ENCODE data around the gene LRRC7. TPM values are rescaled to one million over a fixed set of nuclear protein-coding genes. Genes with fewer than 3 reads are reported as not detected.
A peak's percentile ranks its signal among the peaks of the same experiment; 100 is the strongest.

Gene LRRC7
- total and polyA plus RNA-seq, 4 donors = 0.13 to 1.3 (median 0.16) TPM; not detected in 1

DNA sequence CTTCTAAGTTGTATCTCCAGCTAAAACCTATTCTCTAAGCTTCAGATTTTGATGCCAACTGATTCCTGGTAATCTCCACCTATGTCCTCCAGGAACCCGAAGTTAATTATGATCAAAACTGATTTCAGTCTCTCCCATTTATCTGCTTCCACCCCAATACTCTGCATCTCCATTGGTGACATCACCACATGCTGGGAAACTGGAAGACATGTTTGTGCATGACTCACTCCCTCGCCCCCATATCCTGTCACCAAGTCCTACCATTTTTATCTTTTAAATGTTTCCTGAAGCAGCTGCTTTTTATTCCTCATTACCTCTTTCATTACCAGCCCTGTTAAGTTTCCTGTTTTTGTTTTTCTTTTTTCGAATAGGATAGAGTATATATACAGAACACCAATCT is 409.2 kb downstream of the LRRC7 start:
- no peak for ATAC-seq (ENCODE audit: low FRiP score)
- intact Hi-C loops (cut with DNase I) = no loop called here
- 35 to 40% methylated on average over 3 of the region's 3 CpGs for WGBS, 2 donors
- DNase-seq = no peak
- Histone ChIP-seq H3K36me3 (ENCODE audit: control insufficient read depth in 1 of 2, insufficient read depth in 2 of 2, low read length in 1 of 2) (no peaks in the 10 kb centered on the region), H3K9me3 (ENCODE audit: control insufficient read depth, low read length) (no peaks in the 10 kb centered on the region), H3K4me3 (ENCODE audit: low read length in 2 of 2) (no peak overlapping the region), H3K27ac (ENCODE audit: low read depth in 1 of 2, low read length in 2 of 2) (no peak overlapping the region), H3K4me1 (ENCODE audit: control insufficient read depth in 1 of 2, insufficient read depth in 2 of 2, low read length in 2 of 2) (no peaks in the 10 kb centered on the region), H3K27me3 (ENCODE audit: control insufficient read depth in 1 of 2, insufficient read depth in 2 of 2, low read length in 1 of 2) (no peaks in the 10 kb centered on the region)

DNA sequence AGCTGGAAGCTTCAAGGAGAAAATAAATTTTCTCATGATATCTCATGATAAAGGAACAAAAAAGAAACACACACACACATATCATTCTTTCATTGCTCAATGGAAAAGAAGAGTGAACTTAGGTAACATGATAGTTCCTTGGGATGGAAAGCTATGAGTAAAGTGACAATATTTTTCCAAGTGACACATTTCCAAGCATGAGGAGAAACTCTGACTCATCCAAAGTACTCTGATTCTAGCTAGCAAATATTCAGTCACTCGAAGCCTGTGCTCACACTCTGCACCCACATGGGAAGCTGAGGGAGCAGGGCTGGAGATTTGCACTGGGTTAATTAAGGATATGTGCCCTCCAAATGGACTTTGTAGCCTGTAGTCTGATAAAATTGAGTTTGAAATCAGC is 415.3 kb downstream of the LRRC7 start:
- Histone ChIP-seq H3K36me3 (ENCODE audit: control insufficient read depth in 1 of 2, insufficient read depth in 2 of 2, low read length in 1 of 2) (no peaks in the 10 kb centered on the region), H3K4me1 (ENCODE audit: control insufficient read depth in 1 of 2, insufficient read depth in 2 of 2, low read length in 2 of 2) (no peaks in the 10 kb centered on the region), H3K4me3 (ENCODE audit: low read length in 2 of 2) (no peak overlapping the region), H3K9me3 (ENCODE audit: control insufficient read depth, low read length) (no peaks in the 10 kb centered on the region), H3K27me3 (ENCODE audit: control insufficient read depth in 1 of 2, insufficient read depth in 2 of 2, low read length in 1 of 2) (no peaks in the 10 kb centered on the region), H3K27ac (ENCODE audit: low read depth in 1 of 2, low read length in 2 of 2) (no peak overlapping the region)
- DNase-seq (no peak), ATAC-seq (ENCODE audit: low FRiP score) (no peak)
- 0 to 5% methylated on average over 1 of the region's 1 CpG for WGBS, 2 donors
- intact Hi-C loops (cut with DNase I) = no loop called here

GRCh38 chr1:69985376-69985775 is 417.7 kb downstream of the LRRC7 start:
- Histone ChIP-seq H3K4me1 (ENCODE audit: control insufficient read depth in 1 of 2, insufficient read depth in 2 of 2, low read length in 2 of 2) (no peaks in the 10 kb centered on the region), H3K27me3 (ENCODE audit: control insufficient read depth in 1 of 2, insufficient read depth in 2 of 2, low read length in 1 of 2) (no peaks in the 10 kb centered on the region), H3K36me3 (ENCODE audit: control insufficient read depth in 1 of 2, insufficient read depth in 2 of 2, low read length in 1 of 2) (no peaks in the 10 kb centered on the region), H3K27ac (ENCODE audit: low read depth in 1 of 2, low read length in 2 of 2) (no peak overlapping the region), H3K4me3 (ENCODE audit: low read length in 2 of 2) (no peak overlapping the region), H3K9me3 (ENCODE audit: control insufficient read depth, low read length) (no peaks in the 10 kb centered on the region)
- ATAC-seq (ENCODE audit: low FRiP score) (no peak), DNase-seq (no peak)
- 16 to 38% methylated on average over 1 of the region's 1 CpG for WGBS, 2 donors
- intact Hi-C loops (cut with DNase I) = no loop called here

GRCh38 chr1:69985901-69986439 is 418.2 kb downstream of the LRRC7 start:
- Histone ChIP-seq H3K36me3 (ENCODE audit: control insufficient read depth in 1 of 2, insufficient read depth in 2 of 2, low read length in 1 of 2) (no peaks in the 10 kb centered on the region), H3K4me1 (ENCODE audit: control insufficient read depth in 1 of 2, insufficient read depth in 2 of 2, low read length in 2 of 2) (no peaks in the 10 kb centered on the region), H3K27me3 (ENCODE audit: control insufficient read depth in 1 of 2, insufficient read depth in 2 of 2, low read length in 1 of 2) (no peaks in the 10 kb centered on the region), H3K27ac (ENCODE audit: low read depth in 1 of 2, low read length in 2 of 2) (no peak overlapping the region), H3K4me3 (ENCODE audit: low read length in 2 of 2) (no peak overlapping the region), H3K9me3 (ENCODE audit: control insufficient read depth, low read length) (no peaks in the 10 kb centered on the region)
- intact Hi-C loops (cut with DNase I) = no loop called here
- no peak for DNase-seq
- ATAC-seq (ENCODE audit: low FRiP score) = no peak

DNA sequence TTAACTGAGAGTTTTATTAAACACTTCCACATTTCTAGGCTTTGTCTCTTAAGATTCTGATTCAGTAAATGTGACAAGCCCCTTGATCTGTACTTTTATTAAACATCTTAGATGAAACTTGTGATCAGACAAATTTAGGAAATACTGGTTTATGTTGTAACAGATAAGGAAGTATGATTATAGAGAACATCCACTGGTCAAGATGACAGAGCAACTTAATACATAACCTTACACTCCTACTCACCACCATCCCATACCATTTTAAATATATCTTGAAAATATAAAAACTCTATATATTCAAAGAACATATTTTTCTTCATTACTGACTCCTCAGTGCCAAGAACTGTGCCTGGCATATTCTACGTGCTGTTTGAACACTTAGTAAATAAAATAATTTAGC is 420.2 kb downstream of the LRRC7 start:
- H3K4me3 ChIP-seq (ENCODE audit: low read length in 2 of 2) = no peak overlapping the region
- no peak for DNase-seq
- intact Hi-C loops (cut with DNase I) = no loop called here

DNA sequence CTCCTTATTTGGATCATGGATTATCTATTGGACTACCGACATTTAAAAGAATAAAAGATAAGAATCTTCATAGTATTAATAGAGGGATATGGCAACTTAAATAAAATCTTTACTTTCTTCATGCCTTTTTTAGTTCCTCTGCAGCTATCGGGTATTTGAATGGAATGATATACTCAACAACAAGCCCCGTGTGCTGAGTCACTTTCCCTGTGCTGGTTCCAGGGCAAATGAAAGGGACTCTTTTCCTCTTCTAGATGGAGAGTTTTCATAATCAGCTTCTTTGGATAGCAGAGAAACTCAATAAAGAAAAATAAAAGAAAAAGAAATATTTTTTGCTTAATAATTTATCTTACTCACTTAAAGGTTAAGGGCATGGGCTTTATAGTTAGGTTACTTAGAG is 423.9 kb downstream of the LRRC7 start:
- no peak overlapping the region for H3K4me3 ChIP-seq (ENCODE audit: low read length in 2 of 2)
- H3K27me3 ChIP-seq (ENCODE audit: control insufficient read depth in 1 of 2, insufficient read depth in 2 of 2, low read length in 1 of 2) = no peaks in the 10 kb centered on the region
- intact Hi-C loops (cut with DNase I) = no loop called here
- H3K9me3 ChIP-seq (ENCODE audit: control insufficient read depth, low read length) = no peaks in the 10 kb centered on the region
- DNase-seq (no peak), ATAC-seq (ENCODE audit: low FRiP score) (no peak)
- H3K27ac ChIP-seq (ENCODE audit: low read depth in 1 of 2, low read length in 2 of 2) = no peak overlapping the region
- WGBS, 2 donors = 13 to 19% methylated on average over 3 of the region's 3 CpGs
- no peaks in the 10 kb centered on the region for H3K4me1 ChIP-seq (ENCODE audit: control insufficient read depth in 1 of 2, insufficient read depth in 2 of 2, low read length in 2 of 2)
- no peaks in the 10 kb centered on the region for H3K36me3 ChIP-seq (ENCODE audit: control insufficient read depth in 1 of 2, insufficient read depth in 2 of 2, low read length in 1 of 2)

More for the DNA sequence above, 420.2 kb downstream of the LRRC7 start:
- Histone ChIP-seq H3K36me3 (ENCODE audit: control insufficient read depth in 1 of 2, insufficient read depth in 2 of 2, low read length in 1 of 2) (no peaks in the 10 kb centered on the region), H3K27ac (ENCODE audit: low read depth in 1 of 2, low read length in 2 of 2) (no peak overlapping the region), H3K4me1 (ENCODE audit: control insufficient read depth in 1 of 2, insufficient read depth in 2 of 2, low read length in 2 of 2) (no peaks in the 10 kb centered on the region), H3K9me3 (ENCODE audit: control insufficient read depth, low read length) (no peaks in the 10 kb centered on the region), H3K27me3 (ENCODE audit: control insufficient read depth in 1 of 2, insufficient read depth in 2 of 2, low read length in 1 of 2) (no peaks in the 10 kb centered on the region)
- WGBS, 2 donors = 53 to 60% methylated on average over 1 of the region's 1 CpG
- no peak for ATAC-seq (ENCODE audit: low FRiP score)

DNA sequence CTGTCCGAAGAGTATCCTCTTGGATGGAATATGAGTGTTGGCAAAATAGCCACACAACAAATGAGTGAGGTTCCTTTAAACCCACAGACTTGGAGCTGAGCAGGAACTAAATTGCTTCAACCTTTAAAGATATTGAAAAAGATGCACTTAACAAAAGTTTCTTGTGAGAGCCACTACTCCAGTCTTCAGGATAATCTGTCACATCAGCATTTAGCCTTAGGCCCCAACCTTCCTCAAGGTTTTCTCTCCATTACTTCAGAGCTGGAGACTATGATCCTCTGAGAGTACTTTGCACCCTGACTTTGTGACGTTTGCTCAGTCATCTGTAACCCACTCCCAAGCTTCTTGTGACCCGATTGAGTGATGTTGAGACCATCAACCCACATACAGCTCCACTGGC is 424.9 kb downstream of the LRRC7 start:
- Histone ChIP-seq H3K9me3 (ENCODE audit: control insufficient read depth, low read length) (no peaks in the 10 kb centered on the region), H3K27ac (ENCODE audit: low read depth in 1 of 2, low read length in 2 of 2) (no peak overlapping the region), H3K36me3 (ENCODE audit: control insufficient read depth in 1 of 2, insufficient read depth in 2 of 2, low read length in 1 of 2) (no peaks in the 10 kb centered on the region), H3K27me3 (ENCODE audit: control insufficient read depth in 1 of 2, insufficient read depth in 2 of 2, low read length in 1 of 2) (no peaks in the 10 kb centered on the region), H3K4me3 (ENCODE audit: low read length in 2 of 2) (no peak overlapping the region), H3K4me1 (ENCODE audit: control insufficient read depth in 1 of 2, insufficient read depth in 2 of 2, low read length in 2 of 2) (no peaks in the 10 kb centered on the region)
- DNase-seq (no peak), ATAC-seq (ENCODE audit: low FRiP score) (peak; percentile 48)
- intact Hi-C loops (cut with DNase I) = no loop called here
- 76 to 79% methylated on average over 3 of the region's 3 CpGs for WGBS, 2 donors

- ATAC-seq (ENCODE audit: low FRiP score) = no peak
- Histone ChIP-seq H3K9me3 (ENCODE audit: control insufficient read depth, low read length) (no peaks in the 10 kb centered on the region), H3K4me1 (ENCODE audit: control insufficient read depth in 1 of 2, insufficient read depth in 2 of 2, low read length in 2 of 2) (no peaks in the 10 kb centered on the region), H3K27me3 (ENCODE audit: control insufficient read depth in 1 of 2, insufficient read depth in 2 of 2, low read length in 1 of 2) (peaks cover 0 to 1% of the 10 kb centered on the region in 2 donors), H3K27ac (ENCODE audit: low read depth in 1 of 2, low read length in 2 of 2) (no peak overlapping the region), H3K4me3 (ENCODE audit: low read length in 2 of 2) (no peak overlapping the region), H3K36me3 (ENCODE audit: control insufficient read depth in 1 of 2, insufficient read depth in 2 of 2, low read length in 1 of 2) (no peaks in the 10 kb centered on the region)
- WGBS, 2 donors = 35 to 36% methylated on average over 4 of the region's 4 CpGs
- no peak for DNase-seq
- intact Hi-C loops (cut with DNase I) = no loop called here
Observed at GRCh38 chr1:69993810-69994209, 426.1 kb downstream of the LRRC7 start.

DNA sequence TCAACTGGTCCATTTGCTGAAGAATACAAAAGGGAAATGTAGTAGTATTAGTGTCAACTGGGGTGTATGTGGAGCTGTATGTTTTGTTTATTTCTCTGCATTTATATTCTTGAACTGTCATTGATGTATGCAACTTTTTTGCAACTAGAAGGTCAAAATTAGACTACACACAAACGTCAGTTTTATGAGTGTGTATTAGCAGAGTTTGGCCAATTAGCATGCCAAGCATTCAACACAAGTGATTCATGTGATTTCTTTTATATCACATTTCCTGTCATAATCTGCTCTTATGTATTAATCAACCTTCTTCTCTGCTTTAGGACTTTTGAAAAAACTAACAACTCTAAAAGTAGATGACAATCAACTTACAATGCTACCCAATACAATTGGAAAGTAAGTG is 426.5 kb downstream of the LRRC7 start:
- Histone ChIP-seq H3K4me3 (ENCODE audit: low read length in 2 of 2) (no peak overlapping the region), H3K9me3 (ENCODE audit: control insufficient read depth, low read length) (no peaks in the 10 kb centered on the region), H3K27me3 (ENCODE audit: control insufficient read depth in 1 of 2, insufficient read depth in 2 of 2, low read length in 1 of 2) (peaks cover 0 to 2% of the 10 kb centered on the region in 2 donors), H3K36me3 (ENCODE audit: control insufficient read depth in 1 of 2, insufficient read depth in 2 of 2, low read length in 1 of 2) (no peaks in the 10 kb centered on the region), H3K4me1 (ENCODE audit: control insufficient read depth in 1 of 2, insufficient read depth in 2 of 2, low read length in 2 of 2) (no peaks in the 10 kb centered on the region), H3K27ac (ENCODE audit: low read depth in 1 of 2, low read length in 2 of 2) (no peak overlapping the region)
- ATAC-seq (ENCODE audit: low FRiP score) (no peak), DNase-seq (no peak)
- 4 to 10% methylated on average over 1 of the region's 1 CpG for WGBS, 2 donors
- intact Hi-C loops (cut with DNase I) = no loop called here

All from aorta (tissue), 5 donors.